Measurements from ENCODE around the gene DOP1B. TPM values are rescaled to one million over a fixed set of nuclear protein-coding genes. Genes with fewer than 3 reads are reported as not detected.

The DOP1B gene
- total RNA-seq, 1 experiment from 2014 or later, result 8.7 TPM

DNA sequence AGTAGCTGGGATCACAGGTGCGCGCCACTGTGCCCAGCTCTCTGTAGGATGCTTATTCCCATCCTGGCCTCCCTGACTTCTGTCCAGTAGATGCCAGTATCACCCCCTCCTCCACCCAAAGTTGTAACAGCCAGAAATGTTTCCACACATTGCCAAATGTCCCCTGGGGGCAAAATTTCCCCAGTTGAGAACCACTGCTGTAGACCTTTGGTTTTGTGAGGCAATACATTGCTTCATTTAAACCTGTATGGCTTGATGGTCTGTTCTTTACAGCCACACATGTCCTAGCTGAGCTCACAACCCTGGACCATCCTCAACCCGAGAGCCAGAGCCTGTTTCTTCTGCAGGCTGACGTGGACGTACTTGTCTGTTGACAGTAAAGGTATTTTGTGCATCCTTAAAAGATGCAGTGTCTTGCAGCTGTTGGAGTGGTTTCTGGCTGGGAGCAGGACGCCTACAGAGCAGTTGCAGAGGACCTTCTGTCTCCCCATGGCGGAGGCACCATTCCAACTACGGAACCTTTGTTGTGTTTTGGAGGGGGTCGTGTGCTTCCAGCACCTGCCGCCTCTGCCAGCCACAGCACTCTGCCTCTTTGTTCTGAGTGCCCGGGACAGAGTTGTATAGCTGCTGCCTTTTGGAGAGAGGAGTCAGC, 26.6 kb downstream of the DOP1B start:
- no peak overlapping the region for H3K56ac ChIP-seq (ENCODE audit: insufficient read length, low read depth, low read length)
- no peak overlapping the region for H2BK15ac ChIP-seq (ENCODE audit: low read depth, low read length)
- WGBS (ENCODE audit: extremely low coverage, insufficient read length, low lambda C conversion rate), result no CpG with 5 or more reads among the region's 11 CpGs
- no peak overlapping the region for H2BK20ac ChIP-seq (ENCODE audit: low read depth, low read length, poor library complexity, severe bottlenecking)
- H3K4me1 Mint-ChIP-seq, result peaks cover 12 to 14% of the 10 kb centered on the region in 2 experiments
- H4K20me1 ChIP-seq (ENCODE audit: control insufficient read depth, insufficient read depth, insufficient read length), result no peaks in the 10 kb centered on the region
- no peak overlapping the region for H4K91ac ChIP-seq (ENCODE audit: insufficient read length, low read depth, low read length)
- H3K27ac ChIP-seq (ENCODE audit: insufficient read length, low read depth, low read length), result no peak overlapping the region
- no peaks in the 10 kb centered on the region for H3K23me2 ChIP-seq (ENCODE audit: insufficient read length, low read depth, low read length, poor library complexity, severe bottlenecking)
- no peak overlapping the region for H3K4me2 ChIP-seq (ENCODE audit: insufficient read depth, insufficient read length, low read length)
- H2AFZ ChIP-seq (ENCODE audit: low read length), result no peak overlapping the region
- no peaks in the 10 kb centered on the region for H3K9me3 ChIP-seq (ENCODE audit: control insufficient read depth, low read depth, low read length)
- H3K4ac ChIP-seq (ENCODE audit: low read depth, low read length), result no peak overlapping the region
- no peak overlapping the region for H3K14ac ChIP-seq (ENCODE audit: insufficient read depth, low read length)
- no peaks in the 10 kb centered on the region for H3K27me3 Mint-ChIP-seq (ENCODE audit: low read depth)
- H3K79me1 ChIP-seq (ENCODE audit: insufficient read depth, low read depth, low read length, poor library complexity, severe bottlenecking), result no peaks in the 10 kb centered on the region
- no peak for TF ChIP-seq CTCF (conservative IDR thresholded peaks at IDR 0.05)
- H3K79me2 ChIP-seq (ENCODE audit: insufficient read depth, low read length), result no peaks in the 10 kb centered on the region
- H3K9ac ChIP-seq (ENCODE audit: extremely low read depth, insufficient read length, low read length), result no peak overlapping the region
- DNase-seq, result no peak
- peaks cover 0 to 6% (median 5%) of the 10 kb centered on the region in 3 experiments; a peak in 2 of 7 replicates for H3K36me3 Mint-ChIP-seq (ENCODE audit: insufficient read depth in 1 of 3, low read depth in 3 of 3)
- no peak overlapping the region for H2AK5ac ChIP-seq (ENCODE audit: insufficient read length, low read length)
- H3T11ph ChIP-seq (ENCODE audit: low read length), result no peak overlapping the region
- H3K18ac ChIP-seq (ENCODE audit: insufficient read length, low read depth, low read length), result no peak overlapping the region
- no peaks in the 10 kb centered on the region; the same call in 1 of the 2 replicates for H3K4me1 ChIP-seq (ENCODE audit: insufficient read depth, low read length)
- H3K27ac Mint-ChIP-seq, result peak overlapping the region in 1 of 3 experiments; percentile 85; a peak in 2 of 7 replicates
- H2BK12ac ChIP-seq (ENCODE audit: insufficient read length, low read depth, low read length), result no peak overlapping the region
- H2BK5ac ChIP-seq (ENCODE audit: insufficient read length, low read length), result no peak overlapping the region
- H3K23ac ChIP-seq (ENCODE audit: insufficient read length, low read depth, low read length), result no peak overlapping the region
- H3K9me3 Mint-ChIP-seq, result no peaks in the 10 kb centered on the region; a peak in 1 of 5 replicates
- H3K4me3 Mint-ChIP-seq, result no peak overlapping the region
- H4K8ac ChIP-seq (replicated peaks; ENCODE audit: insufficient read length, low read depth, low read length), result no peak overlapping the region
- no peaks in the 10 kb centered on the region for H3K27me3 ChIP-seq (ENCODE audit: insufficient read depth, low read length)
- no peak overlapping the region for H2BK120ac ChIP-seq (ENCODE audit: low read depth, low read length, poor library complexity, severe bottlenecking)
- no peak overlapping the region for H4K5ac ChIP-seq (ENCODE audit: insufficient read length, low read depth, low read length)
